Kidney epithelial cell (primary cell): Measurements from ENCODE around the gene MAP4K4. TPM values are rescaled to one million over a fixed set of nuclear protein-coding genes. Genes with fewer than 3 reads are reported as not detected.

Source experiments
- DNase-seq: peaks from one replicate; pipeline ENCODE4 v3.0.0-alpha.2; 2010; ENCODE audit warnings: low read depth
- H3K27me3 ChIP-seq: 2 replicates; pipeline ENCODE4 v1.6.0; 2011; ENCODE audit warnings: low read length; ENCODE audit not compliant: control insufficient read depth, insufficient read depth
- H3K36me3 ChIP-seq: 2 replicates; pipeline ENCODE4 v1.5.1; 2011; ENCODE audit warnings: low read length; ENCODE audit not compliant: control insufficient read depth, insufficient read depth
- H3K4me3 ChIP-seq: 2 replicates; pipeline ENCODE4 v1.5.1; 2011; ENCODE audit warnings: low read depth, mild to moderate bottlenecking, control low read depth, low read length
- total RNA-seq: library from RNA; depleted of rRNA; stranded (reverse); fragments of >200 nt; gene quantifications from 2 replicates; pipeline ENCODE4 v1.2.3, GENCODE V29; 2015
- TF ChIP-seq, protein P1 (sequence below): IDR thresholded peaks from 2 replicates; pipeline ENCODE4 v1.5.1; 2011; ENCODE audit warnings: mild to moderate bottlenecking, moderate library complexity, low read length, control low read depth, inconsistent platforms; ENCODE audit not compliant: insufficient read depth, poor library complexity, severe bottlenecking

The MAP4K4 gene
- total RNA-seq, 1 donor from 2014 or later = 134 TPM

DNA sequence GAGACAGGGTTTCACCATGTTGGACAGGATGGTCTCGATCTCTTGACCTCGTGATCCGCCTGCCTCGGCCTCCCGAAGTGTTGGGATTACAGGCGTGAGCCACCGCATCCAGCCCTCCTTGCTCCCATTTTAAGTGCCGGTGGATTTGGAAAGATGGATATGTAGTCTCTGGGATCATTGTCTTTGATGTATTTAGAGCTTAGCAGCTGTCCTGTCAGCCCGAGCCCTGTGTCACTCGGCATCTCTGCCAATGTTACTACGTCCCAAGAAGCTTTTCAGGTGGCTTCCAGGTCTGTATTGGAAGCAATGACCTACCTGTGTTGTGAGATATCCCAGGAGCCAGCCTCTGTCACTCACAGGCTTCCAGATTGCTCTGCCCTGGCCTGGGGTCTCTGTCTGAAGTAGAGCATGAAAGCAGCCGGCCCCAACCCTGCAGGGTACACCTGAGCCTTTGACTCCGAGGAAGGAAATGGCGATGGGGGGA, 35.3 kb downstream of the MAP4K4 start:
- H3K36me3 ChIP-seq = no peaks in the 10 kb centered on the region
- H3K27me3 ChIP-seq = no peaks in the 10 kb centered on the region
- TF ChIP-seq, protein P1, sequence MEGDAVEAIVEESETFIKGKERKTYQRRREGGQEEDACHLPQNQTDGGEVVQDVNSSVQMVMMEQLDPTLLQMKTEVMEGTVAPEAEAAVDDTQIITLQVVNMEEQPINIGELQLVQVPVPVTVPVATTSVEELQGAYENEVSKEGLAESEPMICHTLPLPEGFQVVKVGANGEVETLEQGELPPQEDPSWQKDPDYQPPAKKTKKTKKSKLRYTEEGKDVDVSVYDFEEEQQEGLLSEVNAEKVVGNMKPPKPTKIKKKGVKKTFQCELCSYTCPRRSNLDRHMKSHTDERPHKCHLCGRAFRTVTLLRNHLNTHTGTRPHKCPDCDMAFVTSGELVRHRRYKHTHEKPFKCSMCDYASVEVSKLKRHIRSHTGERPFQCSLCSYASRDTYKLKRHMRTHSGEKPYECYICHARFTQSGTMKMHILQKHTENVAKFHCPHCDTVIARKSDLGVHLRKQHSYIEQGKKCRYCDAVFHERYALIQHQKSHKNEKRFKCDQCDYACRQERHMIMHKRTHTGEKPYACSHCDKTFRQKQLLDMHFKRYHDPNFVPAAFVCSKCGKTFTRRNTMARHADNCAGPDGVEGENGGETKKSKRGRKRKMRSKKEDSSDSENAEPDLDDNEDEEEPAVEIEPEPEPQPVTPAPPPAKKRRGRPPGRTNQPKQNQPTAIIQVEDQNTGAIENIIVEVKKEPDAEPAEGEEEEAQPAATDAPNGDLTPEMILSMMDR = no peak
- H3K4me3 ChIP-seq = no peak overlapping the region
- no peak for DNase-seq

DNA sequence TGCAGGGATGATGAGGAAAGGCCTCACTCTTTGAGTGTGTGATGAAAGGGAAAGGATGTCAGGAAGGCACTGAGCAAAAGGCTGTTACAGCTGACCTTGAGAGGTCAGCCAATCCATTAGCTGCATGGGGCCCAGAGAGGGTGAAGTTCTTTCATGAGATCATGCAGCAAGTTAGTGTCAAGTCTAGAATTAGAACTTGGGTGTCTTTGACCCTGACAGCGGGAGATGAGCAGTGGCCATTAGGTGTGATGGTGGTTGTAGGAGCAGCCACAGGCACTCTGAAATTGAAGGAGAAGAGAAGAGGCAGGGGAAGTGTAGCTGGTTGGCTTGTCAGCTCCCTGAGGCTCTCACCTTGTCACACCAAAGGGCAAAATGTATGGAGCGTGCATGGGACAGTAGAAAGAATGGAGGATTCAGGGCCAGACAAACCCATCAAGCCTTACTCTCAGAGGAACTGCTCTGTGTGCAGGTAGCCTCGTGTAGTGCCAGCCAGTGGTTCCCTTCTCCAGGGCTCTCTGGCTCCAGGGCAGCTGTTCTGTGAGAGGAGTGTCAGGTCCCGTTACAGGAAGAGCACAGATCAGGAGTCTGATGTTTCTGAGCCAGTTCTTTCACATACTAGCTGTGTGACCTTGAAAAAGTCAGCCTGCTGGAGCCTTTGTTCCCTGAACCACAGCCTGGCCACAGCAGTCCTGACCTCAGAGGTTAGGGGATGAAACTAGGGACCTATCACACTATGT, 35.9 kb downstream of the MAP4K4 start:
- no peak for DNase-seq
- Histone ChIP-seq H3K36me3 (no peaks in the 10 kb centered on the region), H3K4me3 (no peak overlapping the region), H3K27me3 (no peaks in the 10 kb centered on the region)
- TF ChIP-seq, protein P1 = no peak

DNA sequence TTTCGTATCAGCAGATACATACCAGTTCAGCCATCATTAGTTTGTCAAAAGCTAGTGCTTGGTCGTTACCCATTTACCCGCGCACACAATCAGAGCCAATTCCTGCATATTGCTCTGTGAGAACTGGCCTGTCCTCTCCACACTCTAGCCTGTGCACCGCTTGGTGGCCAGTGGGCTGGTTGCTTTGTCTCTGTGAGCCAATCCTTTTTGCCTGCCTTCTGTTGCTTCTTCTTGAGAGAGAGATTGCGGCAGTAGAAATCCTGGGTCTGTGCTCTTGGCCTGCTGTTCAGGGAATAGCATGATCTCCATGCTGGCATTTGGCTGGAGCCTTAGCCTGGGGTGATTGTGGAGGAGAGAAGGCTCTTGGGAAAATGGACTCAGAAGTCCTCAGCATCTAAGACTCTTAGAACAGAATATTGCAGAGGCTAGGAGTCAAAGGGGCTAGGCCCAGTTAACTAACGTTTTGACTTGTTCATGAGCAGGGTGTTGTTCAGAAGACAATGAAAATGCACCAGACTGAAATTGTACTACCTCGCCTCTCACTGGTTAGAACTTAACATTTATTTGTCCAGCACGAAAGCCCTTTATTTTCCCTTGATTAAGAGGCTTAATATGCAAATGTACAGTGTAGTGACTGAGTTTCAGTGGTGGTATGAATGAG, 37.1 kb downstream of the MAP4K4 start:
- TF ChIP-seq, protein P1 = no peak
- Histone ChIP-seq H3K36me3 (no peaks in the 10 kb centered on the region), H3K4me3 (no peak overlapping the region), H3K27me3 (no peaks in the 10 kb centered on the region)
- DNase-seq = no peak

DNA sequence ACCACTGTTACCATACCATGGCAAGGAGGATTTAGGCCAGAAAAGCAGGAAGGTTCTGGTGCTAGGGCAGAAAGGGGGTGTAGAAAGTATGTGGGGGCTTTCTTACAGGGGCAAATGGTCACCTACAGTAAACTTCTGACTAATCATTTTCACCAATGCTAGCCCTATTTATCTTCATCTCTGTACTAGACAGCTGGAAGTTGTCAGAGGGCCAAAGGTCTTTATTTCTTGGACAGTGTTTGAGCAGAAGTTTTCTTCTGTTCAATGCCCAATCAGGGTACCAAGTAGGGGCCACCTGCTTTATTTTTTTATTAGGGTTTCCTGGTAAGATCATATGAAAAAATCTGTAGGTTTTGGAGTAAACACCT, 37.6 kb downstream of the MAP4K4 start:
- Histone ChIP-seq H3K4me3 (no peak overlapping the region), H3K36me3 (no peaks in the 10 kb centered on the region), H3K27me3 (no peaks in the 10 kb centered on the region)
- no peak for DNase-seq
- TF ChIP-seq, protein P1 = no peak

DNA sequence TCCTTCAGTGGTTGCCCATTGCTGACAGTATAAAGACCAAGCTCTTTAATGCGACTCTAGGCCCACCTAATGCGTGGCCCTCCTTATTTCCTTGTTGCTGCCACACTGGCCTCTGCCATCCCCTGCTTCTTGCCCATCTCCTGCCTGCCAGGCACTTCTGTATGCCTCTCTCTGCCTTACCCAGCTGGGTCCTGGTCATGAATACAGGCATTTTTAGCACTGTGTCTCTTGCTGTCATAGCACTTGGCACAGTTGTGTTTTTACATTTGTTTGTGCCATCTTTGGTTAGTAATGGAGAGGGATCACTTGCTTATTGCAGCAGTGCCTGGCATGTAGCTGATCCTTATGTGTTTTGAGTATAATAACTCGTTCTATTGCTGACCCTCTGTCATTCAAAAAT, 38.7 kb downstream of the MAP4K4 start:
- no peaks in the 10 kb centered on the region for H3K27me3 ChIP-seq
- TF ChIP-seq, protein P1 = no peak
- H3K4me3 ChIP-seq = no peak overlapping the region
- no peak for DNase-seq
- no peaks in the 10 kb centered on the region for H3K36me3 ChIP-seq
